Gastroesophageal sphincter (tissue), 4 donors: ENCODE results near the gene ADAM19. TPM values are rescaled to one million over a fixed set of nuclear protein-coding genes. Genes with fewer than 3 reads are reported as not detected.

Source experiments
- ATAC-seq: fragments of 150-250 bp; one replicate; pipeline ENCODE4 v1.9.1; 2016; ENCODE audit warnings: mild to moderate bottlenecking, moderate library complexity
- H3K27ac ChIP-seq, 4 donors: fragments of 200-600 bp; sonication (generic) in 3 of 4; 1 replicate in 3 of 4; 2 replicates in 1 of 4; pipeline ENCODE4 v1.5.1; 2016 to 2019
- H3K27me3 ChIP-seq: fragments of 200-600 bp; sonication (generic); one replicate; pipeline ENCODE4 v1.5.1; 2019
- H3K36me3 ChIP-seq, 2 donors: fragments of 200-600 bp; sonication (generic); one replicate each; pipeline ENCODE4 v1.5.1; 2019; ENCODE audit warnings: control low read depth in 1 of 2
- H3K4me1 ChIP-seq, 3 donors: fragments of 200-600 bp; sonication (generic); 1 replicate in 2 of 3; 2 replicates in 1 of 3; pipeline ENCODE4 v1.5.1; 2016 to 2019; ENCODE audit warnings: control low read depth in 2 of 3
- H3K4me3 ChIP-seq, 2 donors: fragments of 200-600 bp; sonication (generic); one replicate each; pipeline ENCODE4 v1.5.1; 2019; ENCODE audit warnings: mild to moderate bottlenecking in 1 of 2, moderate library complexity in 1 of 2
- H3K9me3 ChIP-seq, 3 donors: fragments of 200-600 bp; sonication (generic); one replicate each; pipeline ENCODE4 v1.5.1; 2017 to 2019; ENCODE audit warnings: control low read depth in 2 of 3
- EP300 ChIP-seq: sonication (generic); formaldehyde crosslinking; IDR thresholded peaks from one replicate; pipeline ENCODE4 v1.6.1; 2017; ENCODE audit warnings: antibody characterized with exemption, mild to moderate bottlenecking
- POLR2A ChIP-seq, 2 donors: fragments of 450-650 bp; IDR thresholded peaks; one replicate each; pipeline ENCODE4 v1.6.1; 2017; ENCODE audit warnings: antibody characterized with exemption in 2 of 2, mild to moderate bottlenecking in 2 of 2, moderate library complexity in 1 of 2
- POLR2AphosphoS5 ChIP-seq: sonication (generic); formaldehyde crosslinking; IDR thresholded peaks from one replicate; pipeline ENCODE4 v1.6.1; 2017; ENCODE audit warnings: antibody characterized with exemption
- WGBS, 2 donors: methylation state at CpG; one replicate each; pipeline ENCODE4 v1.1.5; 2018; ENCODE audit warnings: low coverage in 1 of 2; 5-methylcytosine and 5-hydroxymethylcytosine counted together
- total RNA-seq, 4 donors: library from RNA; depleted of rRNA; stranded (reverse); fragments of >200 nt; gene quantifications; one replicate each; pipeline ENCODE4 v1.1.0, GENCODE V29; 2016
- TF ChIP-seq, protein P1 (sequence below), 4 experiments: fragments of 200-600 bp in 2 of 4; fragments of 450-650 bp in 2 of 4; sonication (generic) in 1 of 4; IDR thresholded peaks; one replicate each; pipeline ENCODE4 v1.5.1; 2017 to 2019; ENCODE audit warnings: antibody characterized with exemption in 4 of 4, mild to moderate bottlenecking in 2 of 4, moderate library complexity in 2 of 4

ADAM19 gene
- total RNA-seq, 4 donors from 2014 or later: 19.3 to 38.5 (median 31.2) TPM

DNA sequence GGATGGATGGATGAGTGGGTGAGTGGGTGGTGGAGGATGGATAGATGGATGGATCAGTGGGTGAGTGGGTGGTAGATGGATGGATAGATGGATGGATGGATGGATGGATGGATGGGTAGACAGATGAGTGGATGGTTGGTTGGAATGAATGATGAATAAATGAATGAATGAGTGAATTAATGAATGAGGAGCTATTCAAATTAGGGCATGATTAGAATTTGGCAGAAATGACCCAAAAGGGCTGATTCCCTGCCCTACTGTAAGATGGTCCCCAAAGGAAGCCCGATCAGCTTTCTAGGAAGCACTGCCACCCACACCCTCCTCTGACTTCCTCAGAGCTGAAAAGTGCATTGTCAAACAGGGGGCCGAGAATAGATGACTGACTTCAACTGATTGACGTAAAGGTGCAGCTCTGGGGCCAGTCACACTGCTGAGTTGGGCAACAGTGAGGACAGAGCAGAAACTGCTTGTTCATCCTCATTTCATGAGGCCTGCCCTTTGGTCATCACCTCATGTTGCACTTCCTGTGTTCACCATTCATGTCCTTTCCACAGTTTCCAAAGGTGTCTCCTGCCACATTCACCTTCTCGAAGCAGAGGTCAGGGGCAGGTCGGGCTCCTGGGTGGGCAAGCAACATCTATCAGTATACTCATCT is 81.3 kb downstream of the ADAM19 start:
- Histone ChIP-seq H3K27ac (no peak overlapping the region), H3K27me3 (no peaks in the 10 kb centered on the region), H3K36me3 (peaks cover 0 to 95% of the 10 kb centered on the region in 2 donors), H3K9me3 (no peaks in the 10 kb centered on the region), H3K4me3 (no peak overlapping the region), H3K4me1 (no peaks in the 10 kb centered on the region)
- TF ChIP-seq EP300 (no peak), POLR2AphosphoS5 (no peak), POLR2A (IDR thresholded peaks at IDR 0.05) (no peak)
- TF ChIP-seq, protein P1, sequence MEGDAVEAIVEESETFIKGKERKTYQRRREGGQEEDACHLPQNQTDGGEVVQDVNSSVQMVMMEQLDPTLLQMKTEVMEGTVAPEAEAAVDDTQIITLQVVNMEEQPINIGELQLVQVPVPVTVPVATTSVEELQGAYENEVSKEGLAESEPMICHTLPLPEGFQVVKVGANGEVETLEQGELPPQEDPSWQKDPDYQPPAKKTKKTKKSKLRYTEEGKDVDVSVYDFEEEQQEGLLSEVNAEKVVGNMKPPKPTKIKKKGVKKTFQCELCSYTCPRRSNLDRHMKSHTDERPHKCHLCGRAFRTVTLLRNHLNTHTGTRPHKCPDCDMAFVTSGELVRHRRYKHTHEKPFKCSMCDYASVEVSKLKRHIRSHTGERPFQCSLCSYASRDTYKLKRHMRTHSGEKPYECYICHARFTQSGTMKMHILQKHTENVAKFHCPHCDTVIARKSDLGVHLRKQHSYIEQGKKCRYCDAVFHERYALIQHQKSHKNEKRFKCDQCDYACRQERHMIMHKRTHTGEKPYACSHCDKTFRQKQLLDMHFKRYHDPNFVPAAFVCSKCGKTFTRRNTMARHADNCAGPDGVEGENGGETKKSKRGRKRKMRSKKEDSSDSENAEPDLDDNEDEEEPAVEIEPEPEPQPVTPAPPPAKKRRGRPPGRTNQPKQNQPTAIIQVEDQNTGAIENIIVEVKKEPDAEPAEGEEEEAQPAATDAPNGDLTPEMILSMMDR (IDR thresholded peaks at IDR 0.05): no peak
- no peak for ATAC-seq
- WGBS, 2 donors: 80 to 86% methylated on average over 2 to 3 of the region's 5 CpGs

DNA sequence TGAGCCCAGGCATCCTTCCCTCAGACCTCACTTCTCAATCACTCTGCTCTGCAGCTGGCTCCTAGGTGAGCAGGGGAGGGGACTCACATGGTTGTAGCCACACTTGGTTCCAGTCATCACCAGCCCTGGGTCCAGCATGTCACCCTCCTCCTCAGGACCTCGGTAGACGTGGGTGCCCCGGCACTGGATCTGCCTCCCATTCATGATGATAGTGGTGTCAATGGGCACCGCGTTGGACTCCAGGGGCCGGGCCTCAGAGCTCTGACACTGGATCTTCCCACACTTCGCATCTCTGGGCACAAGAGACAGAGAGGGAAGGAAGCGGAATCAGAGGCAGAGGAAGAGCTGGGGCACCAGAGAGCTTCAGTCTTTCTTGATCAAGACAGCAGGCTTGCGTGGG is 82.7 kb downstream of the ADAM19 start:
- no peaks in the 10 kb centered on the region for H3K9me3 ChIP-seq
- H3K27me3 ChIP-seq: no peaks in the 10 kb centered on the region
- no peak for ATAC-seq
- H3K27ac ChIP-seq: no peak overlapping the region
- no peak overlapping the region for H3K4me3 ChIP-seq
- 57 to 96% methylated on average over 2 to 3 of the region's 9 CpGs for WGBS, 2 donors
- H3K36me3 ChIP-seq: peaks cover 0 to 99% of the 10 kb centered on the region in 2 donors
- H3K4me1 ChIP-seq: no peaks in the 10 kb centered on the region
- TF ChIP-seq POLR2AphosphoS5: no peak
- TF ChIP-seq EP300: no peak

DNA sequence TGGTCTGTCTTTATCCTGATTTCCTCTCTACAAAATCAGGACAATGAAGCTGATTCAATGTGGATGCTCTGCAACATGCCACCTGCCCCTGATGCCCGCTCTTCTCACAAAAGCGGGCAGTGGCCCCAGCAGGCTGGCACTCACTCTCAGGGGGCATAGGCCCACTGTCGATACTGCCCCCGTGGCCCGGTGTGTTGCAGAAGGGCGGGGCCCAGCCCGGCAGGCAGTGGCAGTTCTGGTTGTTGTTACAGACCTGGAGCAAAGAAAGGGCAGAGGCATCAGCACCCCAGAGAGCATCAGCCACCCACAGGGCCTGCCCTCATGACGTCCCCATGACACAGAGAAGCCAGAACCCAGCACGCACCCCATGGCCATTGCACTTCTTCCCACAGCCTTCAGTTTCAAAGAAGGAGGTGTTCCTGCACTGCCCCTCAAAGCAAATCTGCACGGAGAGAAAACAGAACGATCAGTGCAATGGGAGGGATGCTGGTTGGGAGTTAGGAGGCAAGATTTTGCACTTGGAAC is 84.0 kb downstream of the ADAM19 start:
- no peak overlapping the region for H3K4me3 ChIP-seq
- WGBS, 2 donors: 69% methylated on average over 2 of the region's 11 CpGs; no CpG with 5 or more reads in 1 of the 2 donors
- TF ChIP-seq, protein P1 (IDR thresholded peaks at IDR 0.05): no peak
- TF ChIP-seq EP300: no peak
- no peak for TF ChIP-seq POLR2A (IDR thresholded peaks at IDR 0.05)
- no peak for TF ChIP-seq POLR2AphosphoS5
- H3K36me3 ChIP-seq: peaks cover 0 to 99% of the 10 kb centered on the region in 2 donors
- H3K4me1 ChIP-seq: peaks cover 0 to 9% (median 0%) of the 10 kb centered on the region in 3 donors
- H3K9me3 ChIP-seq: no peaks in the 10 kb centered on the region
- no peak for ATAC-seq
- H3K27me3 ChIP-seq: no peaks in the 10 kb centered on the region
- no peak overlapping the region for H3K27ac ChIP-seq

DNA sequence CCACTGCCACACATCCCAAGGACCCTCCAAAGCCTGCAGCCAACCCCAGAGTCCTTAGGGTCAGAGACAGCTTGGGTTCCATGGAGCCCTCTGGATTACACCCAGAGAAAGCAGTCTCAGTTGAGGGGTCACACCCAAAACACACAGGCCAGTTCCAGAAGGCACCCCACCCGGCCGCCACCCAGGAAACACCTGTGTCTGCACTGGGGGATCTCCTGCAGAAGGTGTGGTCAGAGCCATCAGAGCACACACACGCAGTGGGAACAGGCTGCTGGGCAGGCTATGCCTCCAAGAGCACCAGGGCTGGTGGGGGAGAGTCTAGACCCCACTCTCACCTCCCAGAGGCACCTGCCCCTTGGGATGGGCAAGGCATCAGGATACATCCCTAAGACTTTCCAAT is 88.2 kb downstream of the ADAM19 start:
- peaks cover 0 to 98% of the 10 kb centered on the region in 2 donors for H3K36me3 ChIP-seq
- H3K4me3 ChIP-seq: no peak overlapping the region
- H3K9me3 ChIP-seq: no peaks in the 10 kb centered on the region
- ATAC-seq: no peak
- peak overlapping the region in 3 of 4 donors; percentile 23 to 58 (median 24) for H3K27ac ChIP-seq
- H3K27me3 ChIP-seq: no peaks in the 10 kb centered on the region
- peaks cover 0 to 17% (median 0%) of the 10 kb centered on the region in 3 donors for H3K4me1 ChIP-seq
- TF ChIP-seq EP300 (no peak), POLR2A (IDR thresholded peaks at IDR 0.05) (no peak), POLR2AphosphoS5 (no peak)
- TF ChIP-seq, protein P1 (IDR thresholded peaks at IDR 0.05): no peak
- WGBS, 2 donors: 57% methylated on average over 2 of the region's 3 CpGs; no CpG with 5 or more reads in 1 of the 2 donors

DNA sequence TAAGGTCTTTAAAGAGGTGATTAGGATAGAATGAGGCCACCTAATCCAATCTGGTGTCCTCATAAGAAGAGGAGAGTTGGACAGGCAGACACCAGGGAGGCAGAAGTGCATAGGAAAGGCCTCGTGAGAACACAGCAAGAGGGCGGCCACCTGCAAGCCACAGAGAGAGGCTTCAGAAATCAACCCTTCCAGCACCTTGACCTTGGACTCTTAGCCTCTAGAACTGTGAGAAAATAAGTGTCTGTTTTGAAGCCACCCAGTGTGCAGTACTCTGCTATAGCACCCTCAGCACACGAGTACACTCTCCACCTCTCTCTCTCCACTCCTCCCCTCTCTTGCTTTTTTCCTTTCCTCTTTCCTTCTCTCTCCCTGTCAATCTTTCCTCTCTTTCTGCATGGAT is 88.7 kb downstream of the ADAM19 start:
- no peaks in the 10 kb centered on the region for H3K27me3 ChIP-seq
- WGBS, 2 donors: 64 to 68% methylated on average over 3 of the region's 3 CpGs
- H3K27ac ChIP-seq: peak overlapping the region in 2 of 4 donors; percentile 24 to 58
- H3K4me1 ChIP-seq: peaks cover 0 to 17% (median 0%) of the 10 kb centered on the region in 3 donors
- no peak for ATAC-seq
- TF ChIP-seq, protein P1 (IDR thresholded peaks at IDR 0.05): no peak
- TF ChIP-seq POLR2AphosphoS5 (no peak), POLR2A (IDR thresholded peaks at IDR 0.05) (no peak), EP300 (no peak)
- H3K4me3 ChIP-seq: no peak overlapping the region
- H3K36me3 ChIP-seq: peaks cover 0 to 94% of the 10 kb centered on the region in 2 donors
- H3K9me3 ChIP-seq: no peaks in the 10 kb centered on the region
